Lung (tissue), 12 donors: ENCODE results near the gene SPTBN1. TPM values are rescaled to one million over a fixed set of nuclear protein-coding genes. Genes with fewer than 3 reads are reported as not detected.

Experiments
- ATAC-seq: fragments of 200-7000 bp; cut with Tn5 transposase; one replicate; pipeline ENCODE4 v1.9.1; 2020; ENCODE audit warnings: moderate number of reproducible peaks; ENCODE audit not compliant: insufficient read depth, low FRiP score
- DNase-seq, 3 donors: peaks; one replicate each; pipeline ENCODE4 v3.0.0-alpha.2; 2013 to 2017
- H3K27ac ChIP-seq, 2 donors: one replicate each; pipeline ENCODE4 v1.5.1; 2013; ENCODE audit warnings: mild to moderate bottlenecking in 2 of 2, moderate library complexity in 2 of 2, control low read depth in 1 of 2, inconsistent platforms in 1 of 2, low read depth in 1 of 2, low read length in 1 of 2
- H3K27me3 ChIP-seq, 3 donors: one replicate each; pipeline ENCODE4 v1.5.1; 2013; ENCODE audit warnings: low read length in 2 of 3; ENCODE audit not compliant: control insufficient read depth in 3 of 3, insufficient read depth in 3 of 3
- H3K36me3 ChIP-seq, 4 donors: one replicate each; pipeline ENCODE4 v1.5.1; 2013; ENCODE audit warnings: low read length in 4 of 4, mild to moderate bottlenecking in 1 of 4, moderate library complexity in 1 of 4; ENCODE audit not compliant: control insufficient read depth in 4 of 4, insufficient read depth in 4 of 4
- H3K4me1 ChIP-seq, 5 donors: one replicate each; pipeline ENCODE4 v1.5.1; 2013; ENCODE audit warnings: low read length in 5 of 5, mild to moderate bottlenecking in 2 of 5, moderate library complexity in 1 of 5; ENCODE audit not compliant: control insufficient read depth in 5 of 5, insufficient read depth in 5 of 5
- H3K4me3 ChIP-seq: one replicate; pipeline ENCODE4 v1.5.1; 2013; ENCODE audit warnings: mild to moderate bottlenecking, control low read depth, moderate library complexity
- H3K9ac ChIP-seq, 2 donors: one replicate each; pipeline ENCODE4 v1.5.1; 2013; ENCODE audit warnings: low read length in 2 of 2, control low read depth in 1 of 2; ENCODE audit not compliant: insufficient read depth in 1 of 2
- H3K9me3 ChIP-seq, 4 donors: one replicate each; pipeline ENCODE4 v1.5.1; 2013; ENCODE audit warnings: low read length in 3 of 4, mild to moderate bottlenecking in 1 of 4, moderate library complexity in 1 of 4; ENCODE audit not compliant: control insufficient read depth in 4 of 4, insufficient read depth in 3 of 4
- WGBS, 2 donors: extraction: QIAGEN DNeasy Blood & Tissue Kit; methylation state at CpG; one replicate each; pipeline ENCODE4 v1.1.7; 2013; 5-methylcytosine and 5-hydroxymethylcytosine counted together
- polyA plus RNA-seq, 2 donors: library from polyadenylated mRNA; stranded (reverse); fragments of 200-250 nt; gene quantifications; one replicate each; pipeline ENCODE4 v1.2.1, GENCODE V29; 2013
- total RNA-seq, 2 donors: library from RNA; depleted of rRNA in 1 of 2; stranded (reverse); fragments of >200 nt in 1 of 2; gene quantifications; one replicate each; pipeline ENCODE4 v1.2.1, GENCODE V29; 2014 to 2021
- TF ChIP-seq, protein P1 (sequence below): IDR thresholded peaks from 2 replicates; pipeline ENCODE4 v1.5.1; 2012; ENCODE audit warnings: mild to moderate bottlenecking; ENCODE audit errors: control extremely low read depth, extremely low read depth
- donor health status: control.
- donor health status: control.
- donor health status: Bipolar disorder and iron deficiency.
- donor health status: healthy.
- donor health status: DM: yes; HTN: yes; CAD: no.

SPTBN1 gene
- total and polyA plus RNA-seq, 4 donors: 89.4 to 715 (median 275) TPM

DNA sequence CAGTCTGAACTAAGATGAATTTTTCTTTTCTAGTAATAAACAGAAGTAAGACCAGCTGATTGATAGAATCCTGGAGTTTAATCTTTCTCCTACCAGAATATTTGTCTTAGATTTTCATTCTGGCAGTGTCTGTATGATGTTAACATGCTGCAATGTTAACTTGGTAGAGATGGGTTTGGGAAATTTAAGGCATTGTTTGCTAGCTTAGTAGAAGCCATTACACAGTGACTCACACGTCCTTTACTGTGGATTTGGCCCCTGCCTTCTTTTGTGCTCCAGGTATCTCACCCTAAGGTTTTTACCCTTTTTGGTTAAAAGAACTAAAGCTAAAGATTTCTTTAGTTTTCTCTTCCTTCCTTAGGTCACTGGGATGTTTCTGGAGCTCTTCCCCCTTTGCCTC is 84.1 kb downstream of the SPTBN1 start:
- DNase-seq: no peak
- H3K4me3 ChIP-seq: no peak overlapping the region
- H3K27me3 ChIP-seq: no peaks in the 10 kb centered on the region
- 63 to 77% methylated on average over 1 of the region's 1 CpG for WGBS, 2 donors
- no peaks in the 10 kb centered on the region for H3K9me3 ChIP-seq
- peaks cover 0 to 30% (median 2%) of the 10 kb centered on the region in 5 donors for H3K4me1 ChIP-seq
- H3K9ac ChIP-seq: no peak overlapping the region
- no peak for ATAC-seq
- TF ChIP-seq, protein P1, sequence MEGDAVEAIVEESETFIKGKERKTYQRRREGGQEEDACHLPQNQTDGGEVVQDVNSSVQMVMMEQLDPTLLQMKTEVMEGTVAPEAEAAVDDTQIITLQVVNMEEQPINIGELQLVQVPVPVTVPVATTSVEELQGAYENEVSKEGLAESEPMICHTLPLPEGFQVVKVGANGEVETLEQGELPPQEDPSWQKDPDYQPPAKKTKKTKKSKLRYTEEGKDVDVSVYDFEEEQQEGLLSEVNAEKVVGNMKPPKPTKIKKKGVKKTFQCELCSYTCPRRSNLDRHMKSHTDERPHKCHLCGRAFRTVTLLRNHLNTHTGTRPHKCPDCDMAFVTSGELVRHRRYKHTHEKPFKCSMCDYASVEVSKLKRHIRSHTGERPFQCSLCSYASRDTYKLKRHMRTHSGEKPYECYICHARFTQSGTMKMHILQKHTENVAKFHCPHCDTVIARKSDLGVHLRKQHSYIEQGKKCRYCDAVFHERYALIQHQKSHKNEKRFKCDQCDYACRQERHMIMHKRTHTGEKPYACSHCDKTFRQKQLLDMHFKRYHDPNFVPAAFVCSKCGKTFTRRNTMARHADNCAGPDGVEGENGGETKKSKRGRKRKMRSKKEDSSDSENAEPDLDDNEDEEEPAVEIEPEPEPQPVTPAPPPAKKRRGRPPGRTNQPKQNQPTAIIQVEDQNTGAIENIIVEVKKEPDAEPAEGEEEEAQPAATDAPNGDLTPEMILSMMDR: no peak
- peaks cover 4 to 17% (median 9%) of the 10 kb centered on the region in 4 donors for H3K36me3 ChIP-seq
- H3K27ac ChIP-seq: no peak overlapping the region

DNA sequence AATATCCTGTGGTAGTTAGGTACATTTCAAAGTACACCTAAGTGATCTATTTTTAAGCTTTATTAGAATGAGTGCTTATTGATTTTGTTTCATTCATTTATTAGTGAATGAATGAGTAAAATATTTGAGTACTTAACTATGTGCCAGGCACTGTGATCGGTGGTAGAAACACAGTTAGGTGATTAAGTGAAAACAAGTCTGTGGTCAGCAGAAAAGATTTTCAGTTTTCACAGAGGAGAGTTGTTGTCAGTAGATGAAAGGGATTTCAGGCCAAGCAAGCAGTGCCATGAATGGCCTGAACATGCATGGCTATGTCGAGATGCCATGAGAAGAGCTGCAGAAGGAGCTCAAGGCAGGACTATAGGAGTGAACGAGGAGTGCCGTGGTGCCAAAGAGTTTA is 85.9 kb downstream of the SPTBN1 start:
- Histone ChIP-seq H3K4me3 (no peak overlapping the region), H3K36me3 (peaks cover 4 to 13% (median 8%) of the 10 kb centered on the region in 4 donors), H3K9me3 (no peaks in the 10 kb centered on the region), H3K9ac (no peak overlapping the region), H3K4me1 (peaks cover 5 to 44% (median 10%) of the 10 kb centered on the region in 5 donors), H3K27me3 (no peaks in the 10 kb centered on the region), H3K27ac (no peak overlapping the region)
- no peak for DNase-seq
- TF ChIP-seq, protein P1: no peak
- ATAC-seq: no peak
- 67 to 80% methylated on average over 4 of the region's 4 CpGs for WGBS, 2 donors

DNA sequence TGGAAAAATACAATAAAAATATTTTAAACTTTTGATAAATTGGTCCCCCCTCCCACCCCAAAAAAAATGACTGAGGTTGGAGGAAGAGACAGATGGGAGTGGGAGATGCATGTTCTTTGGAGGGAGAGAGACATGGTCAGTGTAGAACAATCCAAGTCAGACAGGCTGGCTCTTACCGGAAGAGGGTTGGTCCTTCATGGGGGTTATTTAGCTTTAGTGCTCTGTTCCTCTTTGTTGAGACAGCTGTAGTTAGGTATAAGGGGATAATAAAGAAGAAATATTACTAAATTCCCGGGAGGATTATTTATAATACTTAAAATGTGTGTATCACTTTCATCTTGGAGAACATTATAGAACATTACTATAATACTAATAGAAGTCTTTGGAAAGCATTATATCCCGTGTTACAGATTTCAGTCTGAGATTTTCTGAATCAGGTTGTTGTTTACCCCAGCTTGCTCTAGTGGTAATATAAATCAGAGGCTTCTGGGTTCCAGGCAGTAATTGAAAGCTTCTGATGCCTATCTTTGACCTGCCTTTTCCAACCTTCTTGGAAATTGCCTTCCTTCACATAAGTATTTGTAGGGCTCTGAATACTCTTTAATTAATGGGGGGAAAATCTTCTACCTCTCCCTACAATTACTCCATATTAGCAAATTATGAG is 87.7 kb downstream of the SPTBN1 start:
- no peaks in the 10 kb centered on the region for H3K27me3 ChIP-seq
- H3K9me3 ChIP-seq: no peaks in the 10 kb centered on the region
- no peak overlapping the region for H3K9ac ChIP-seq
- ATAC-seq (no peak), DNase-seq (no peak)
- H3K36me3 ChIP-seq: peaks cover 2 to 13% (median 7%) of the 10 kb centered on the region in 4 donors
- 47 to 67% methylated on average over 3 of the region's 3 CpGs for WGBS, 2 donors
- no peak overlapping the region for H3K27ac ChIP-seq
- no peak overlapping the region for H3K4me3 ChIP-seq
- H3K4me1 ChIP-seq: peaks cover 5 to 48% (median 10%) of the 10 kb centered on the region in 5 donors
- TF ChIP-seq, protein P1: no peak
